Dedifferentiated amniotic fluid mesenchymal stem cell (primary cell): Measurements from ENCODE around the gene GNGT2.

Source experiments
- DNase-seq: peaks from one replicate; pipeline ENCODE4 v3.0.0-alpha.2; 2016; ENCODE audit errors: extremely low spot score

The GNGT2 gene

DNA sequence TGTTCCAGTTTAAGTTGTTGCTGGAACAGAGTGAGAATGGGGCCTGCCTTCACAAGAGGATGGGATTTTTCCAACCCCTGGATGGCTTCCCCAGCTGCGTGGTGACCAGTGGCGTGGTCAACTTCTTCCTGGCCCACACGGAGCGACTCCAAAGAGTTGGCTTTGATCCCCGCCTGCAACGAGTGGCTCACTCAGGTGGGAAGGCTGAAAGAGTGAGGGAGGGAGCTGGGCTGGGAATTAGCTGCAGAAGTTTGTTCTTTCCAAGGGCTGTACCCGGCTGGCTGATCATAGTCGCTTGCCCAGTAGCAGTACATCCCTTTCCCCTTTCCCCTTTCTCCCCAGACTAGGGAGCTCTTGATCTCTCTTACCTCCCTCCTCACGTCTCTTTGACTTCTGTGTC is 41.7 kb downstream of the GNGT2 start:
- no peak for DNase-seq

DNA sequence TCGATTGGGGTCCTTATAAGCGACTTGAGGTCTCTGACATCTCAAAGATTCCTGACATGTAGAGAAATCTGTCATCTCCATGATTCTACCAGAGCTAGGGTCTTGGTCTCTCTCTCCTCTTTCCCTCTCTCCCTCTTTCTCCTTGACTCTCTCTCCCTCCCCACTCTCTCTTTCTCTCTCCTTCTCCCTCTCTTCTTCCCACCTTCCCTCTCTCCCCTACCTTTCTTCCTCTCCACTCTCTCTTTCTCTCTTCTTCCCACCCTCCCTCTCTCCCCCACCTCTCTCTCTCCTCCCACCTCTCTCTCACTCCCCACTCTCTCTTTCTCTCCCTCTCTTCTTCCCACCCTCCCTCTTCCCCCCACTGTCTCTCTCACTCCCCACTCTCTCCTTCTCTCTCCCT is 45.2 kb downstream of the GNGT2 start:
- DNase-seq, result no peak

GRCh38 chr17:49162866-49163265 is 47.5 kb downstream of the GNGT2 start:
- DNase-seq, result no peak

- DNase-seq, result no peak
Observed at GRCh38 chr17:49157784-49158183, 52.6 kb downstream of the GNGT2 start.

- no peak for DNase-seq
Observed at GRCh38 chr17:49156256-49156655, 54.1 kb downstream of the GNGT2 start.
